TTC549 (cell line): ENCODE data around the gene KCND2.
"Not testable (repeated sequence)": the region's sequence is repeated elsewhere in the genome, so short reads cannot be mapped to it uniquely, and the experiment has no call there.

Experiments
- FAIRE-seq: peaks from 2 replicates; lab custom pipeline; 2012; peaks lifted over from hg19 to GRCh38; lab: Jason Lieb, UNC

KCND2 gene

DNA sequence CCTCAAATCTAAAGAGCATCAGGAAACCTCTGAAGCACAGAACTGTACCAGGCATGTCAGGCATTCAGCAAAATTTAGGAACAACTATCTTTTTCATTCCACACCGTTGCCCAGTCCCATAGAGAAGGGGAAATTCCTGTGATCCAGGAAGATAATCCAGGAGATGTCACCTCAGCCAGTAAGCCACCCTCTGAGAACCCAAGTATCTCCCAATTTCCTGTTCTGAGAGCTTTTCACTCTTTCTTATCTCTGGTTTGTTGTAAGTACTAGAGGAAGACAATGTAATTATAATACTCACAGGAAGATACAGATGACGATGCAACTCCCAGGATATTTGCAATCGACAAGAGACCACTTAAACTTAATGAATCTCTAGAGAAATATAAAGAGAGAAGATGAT is 487.9 kb downstream of the KCND2 start:
- FAIRE-seq, result no peak

DNA sequence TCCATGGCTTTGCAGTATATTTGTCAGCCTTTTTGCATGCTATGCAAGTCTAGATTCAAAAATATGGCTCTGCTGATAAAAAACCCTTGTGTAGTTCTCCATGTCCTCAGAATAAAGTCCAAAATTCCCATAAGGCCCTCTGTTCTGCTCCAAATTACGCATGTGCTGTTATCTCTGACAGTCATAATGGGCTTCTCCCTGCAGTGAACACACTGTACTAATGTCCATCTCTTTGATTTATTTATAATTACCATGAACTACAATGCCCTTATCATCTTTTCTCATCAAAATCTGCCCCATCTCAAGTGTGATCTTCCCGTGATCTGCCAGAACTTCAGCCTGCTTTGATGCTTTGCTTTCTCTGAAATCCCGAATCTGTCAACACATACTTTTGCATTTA is 497.2 kb downstream of the KCND2 start:
- FAIRE-seq, result no peak

DNA sequence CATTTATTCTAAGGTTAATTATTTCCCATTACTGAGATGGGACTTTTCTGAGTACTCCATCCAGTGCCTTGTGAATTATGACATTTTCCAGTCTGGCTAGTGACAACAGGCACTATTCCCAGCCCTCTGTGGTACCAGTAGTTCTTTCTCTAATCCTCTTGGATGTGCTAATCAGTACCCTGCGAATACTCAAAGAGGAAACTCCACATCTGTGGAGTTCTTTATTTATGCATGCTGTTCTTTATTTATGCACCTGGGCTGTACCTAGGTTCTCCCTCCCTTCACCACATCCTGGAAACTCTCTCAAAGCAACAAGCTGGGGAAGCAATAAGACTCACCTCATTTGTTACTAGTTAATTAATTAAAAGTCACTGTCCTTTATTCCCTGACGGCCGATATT is 501.5 kb downstream of the KCND2 start:
- FAIRE-seq, result no peak

DNA sequence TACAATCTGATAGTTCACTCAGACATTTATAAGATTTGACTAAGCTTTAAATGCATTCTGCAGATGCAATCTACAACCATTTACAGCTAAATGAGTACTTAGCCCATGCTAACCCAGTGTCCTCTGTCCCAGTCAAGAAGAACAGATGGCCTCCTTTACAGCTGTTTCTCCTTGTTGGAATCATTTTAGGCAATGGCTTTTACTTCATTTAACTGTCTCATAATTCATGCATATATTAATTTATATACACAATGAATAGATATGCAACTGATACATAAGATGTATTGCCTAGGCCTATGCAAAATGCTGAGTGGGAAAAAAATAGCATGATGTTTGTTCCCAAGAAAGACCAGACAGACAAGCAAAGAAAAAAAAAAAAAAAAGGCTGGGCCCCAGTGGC is 502.8 kb downstream of the KCND2 start:
- FAIRE-seq, result no peak

DNA sequence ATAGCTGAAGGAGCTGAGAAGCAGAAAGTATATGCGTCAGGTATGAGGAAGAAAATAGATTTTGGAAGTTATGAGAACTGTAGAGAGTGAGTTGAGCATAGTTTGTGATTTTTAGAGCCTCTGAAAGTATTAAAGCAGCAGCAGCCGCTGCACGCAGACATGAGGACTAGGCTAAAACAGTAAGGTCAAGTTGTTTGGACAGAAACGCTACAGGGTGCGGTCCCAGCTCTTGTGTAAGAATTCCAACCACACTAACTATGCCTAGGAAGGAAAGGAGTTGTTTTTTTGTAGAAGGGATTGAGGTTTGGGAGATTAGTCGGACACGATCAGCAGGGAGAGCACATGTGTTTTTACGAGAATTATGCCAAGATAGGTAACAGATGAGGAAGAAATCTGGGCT is 506.1 kb downstream of the KCND2 start:
- FAIRE-seq, result not testable (repeated sequence)

DNA sequence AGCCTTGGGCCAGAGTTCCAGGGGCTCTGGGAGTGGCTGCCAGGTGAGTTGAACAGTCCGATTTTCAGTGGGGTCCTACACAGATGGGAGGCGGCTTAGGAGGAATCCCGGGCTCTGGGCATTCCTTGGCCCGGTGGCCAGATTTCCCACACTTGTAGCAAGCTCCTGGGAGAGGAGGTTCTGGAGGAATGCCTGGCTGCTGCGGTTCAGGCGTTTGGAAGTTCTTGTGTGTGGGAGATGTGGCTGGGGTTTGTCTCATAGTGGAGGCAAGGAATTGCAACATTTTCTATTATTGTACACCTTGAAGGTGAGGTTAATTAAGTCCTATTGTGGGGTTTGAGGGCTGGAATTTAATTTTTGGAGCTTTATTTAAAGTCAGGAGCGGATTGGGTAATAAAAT is 507.5 kb downstream of the KCND2 start:
- not testable (repeated sequence) for FAIRE-seq

DNA sequence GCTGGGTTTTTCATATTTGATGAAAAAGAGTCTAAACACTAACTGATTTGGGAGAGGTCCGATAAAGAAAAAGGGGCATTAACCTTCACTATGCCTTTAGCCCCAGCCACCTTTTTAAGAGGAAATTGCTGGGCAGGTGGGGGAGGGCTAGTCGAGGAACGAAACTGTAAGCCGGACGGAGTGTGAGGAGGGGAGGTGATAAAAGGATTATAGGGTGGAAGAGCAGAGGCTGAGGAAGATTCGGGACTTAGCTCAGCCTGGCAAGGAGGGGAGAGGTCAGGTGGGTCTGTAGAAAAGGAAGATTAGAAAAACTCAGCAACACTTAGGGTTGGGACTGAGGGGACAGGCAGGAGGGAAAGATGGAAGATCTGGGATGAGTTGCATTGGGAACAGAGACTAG is 508.0 kb downstream of the KCND2 start:
- FAIRE-seq, result no peak

DNA sequence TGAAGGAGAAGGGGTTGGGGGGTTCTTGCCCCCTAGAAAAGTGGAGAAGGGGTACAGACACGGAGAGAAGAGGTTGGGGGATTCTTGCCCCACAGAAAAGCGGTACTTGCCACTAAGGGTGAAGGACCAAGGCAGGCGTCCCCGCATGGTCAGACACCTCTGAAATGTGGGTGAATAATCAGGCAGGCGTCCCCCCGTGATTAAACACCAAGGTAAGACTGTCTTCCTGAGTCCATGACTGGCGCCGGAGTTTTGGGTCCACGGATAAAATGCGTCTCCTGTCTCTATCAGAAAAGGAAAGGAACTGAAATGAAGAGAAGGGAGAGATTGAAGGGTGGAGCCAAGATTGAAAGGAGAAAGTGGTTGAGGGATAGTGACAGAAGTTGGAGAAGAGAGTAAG is 508.9 kb downstream of the KCND2 start:
- FAIRE-seq, result not testable (repeated sequence)

DNA sequence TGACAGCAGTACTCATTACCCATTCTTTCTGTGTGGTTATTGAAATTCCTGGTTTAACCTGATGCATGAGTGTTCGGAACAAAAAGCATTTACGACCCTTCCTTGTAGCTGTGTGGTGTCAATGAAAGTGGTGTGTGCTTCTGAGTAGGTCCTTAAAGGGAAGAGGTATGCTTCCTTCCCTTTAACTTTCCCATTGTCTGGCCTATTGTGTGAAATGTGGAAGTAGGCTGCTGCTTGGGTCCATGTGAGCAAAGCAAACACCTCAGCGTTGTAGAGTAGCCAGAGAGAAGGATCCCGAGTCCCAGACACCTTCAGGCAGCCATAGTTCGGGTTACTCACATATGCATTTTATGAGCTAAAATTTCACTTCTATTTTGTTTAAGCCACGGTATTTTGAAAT is 510.3 kb downstream of the KCND2 start:
- FAIRE-seq, result no peak

DNA sequence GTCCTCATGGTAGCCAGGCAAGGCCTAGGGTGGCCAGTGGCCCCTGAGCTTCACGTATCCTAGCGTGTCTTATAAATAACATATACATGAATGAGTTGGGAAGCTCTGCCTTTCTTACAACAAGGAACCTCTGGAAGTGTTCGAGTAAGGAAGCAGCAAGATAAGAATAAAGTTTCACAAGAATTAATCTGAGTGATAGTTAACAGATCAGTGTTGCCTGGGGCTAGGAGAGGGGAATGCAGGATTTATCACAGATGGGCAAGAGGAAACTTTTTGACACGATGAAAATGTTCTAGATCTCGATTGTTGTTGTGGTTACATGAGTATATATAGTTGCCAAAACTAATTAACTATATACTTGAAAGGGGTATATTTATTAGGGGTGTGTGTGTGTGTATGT is 510.7 kb downstream of the KCND2 start:
- no peak for FAIRE-seq

DNA sequence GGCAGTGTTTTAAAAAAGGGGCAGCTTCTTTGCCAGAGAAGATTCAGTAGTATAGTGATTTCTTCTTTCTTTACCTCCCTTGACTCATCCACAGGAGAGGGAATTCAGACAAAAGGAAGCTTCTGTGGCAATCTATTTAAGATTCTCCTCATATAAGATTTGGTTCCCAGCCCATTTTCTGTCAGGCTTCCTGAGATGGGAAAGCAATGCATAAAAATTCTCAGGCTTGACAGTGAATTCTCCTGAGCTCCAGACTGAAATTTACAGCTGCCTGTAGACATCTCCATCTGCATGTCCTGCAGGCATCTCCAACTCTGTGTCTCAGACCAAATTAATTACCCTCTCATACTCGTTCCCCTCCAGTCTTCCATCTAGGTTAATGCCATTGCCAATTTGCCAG is 512.1 kb downstream of the KCND2 start:
- no peak for FAIRE-seq

DNA sequence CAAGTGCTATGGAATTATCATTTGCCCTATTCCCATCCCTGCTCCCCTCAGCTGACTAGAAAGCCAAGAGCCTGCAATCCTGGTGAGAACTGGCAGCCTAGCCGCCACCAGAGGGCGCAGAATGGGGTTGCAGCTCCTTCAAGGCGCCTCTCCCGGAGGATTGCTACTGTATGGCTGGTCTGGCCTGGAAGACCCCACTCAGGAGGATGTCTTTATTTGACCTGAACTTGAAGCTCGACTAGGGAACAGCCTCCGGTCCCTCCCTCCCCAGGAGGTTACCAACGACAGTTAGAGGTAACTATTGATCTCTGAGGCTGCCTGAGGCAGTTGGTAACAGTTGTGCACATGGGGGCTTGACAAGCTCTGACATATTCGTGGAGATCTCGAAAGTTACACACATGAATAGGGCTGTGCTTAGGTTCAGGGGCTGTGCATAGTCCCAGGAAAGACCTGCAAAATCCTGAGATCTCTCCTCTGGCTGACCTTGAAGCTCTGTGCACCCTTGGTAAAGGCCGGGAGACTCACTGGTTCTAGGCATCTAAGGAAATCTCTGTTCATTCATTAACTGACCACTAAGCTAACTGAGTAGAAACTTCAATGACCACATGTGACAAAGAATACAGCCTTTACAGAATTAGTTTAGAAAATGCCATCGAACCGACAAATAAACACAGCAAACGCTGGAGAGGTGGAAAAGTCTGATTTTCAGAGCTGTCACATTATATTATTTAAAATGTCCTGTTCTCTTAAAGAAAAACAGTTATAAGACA is 519.3 kb downstream of the KCND2 start:
- no peak for FAIRE-seq

DNA sequence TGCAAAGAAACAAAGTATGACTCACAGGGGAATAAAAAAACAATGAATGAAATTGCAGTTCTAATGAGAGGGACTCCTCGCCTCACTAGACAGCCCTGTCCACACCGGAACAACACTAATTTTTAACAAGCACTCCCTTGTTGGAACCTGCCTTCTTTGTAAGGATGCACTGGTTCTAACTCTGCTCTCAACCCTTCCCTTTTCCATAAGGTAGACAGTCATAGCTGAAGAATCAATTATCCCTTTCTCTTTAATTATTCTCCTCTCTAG is 519.8 kb downstream of the KCND2 start:
- no peak for FAIRE-seq

DNA sequence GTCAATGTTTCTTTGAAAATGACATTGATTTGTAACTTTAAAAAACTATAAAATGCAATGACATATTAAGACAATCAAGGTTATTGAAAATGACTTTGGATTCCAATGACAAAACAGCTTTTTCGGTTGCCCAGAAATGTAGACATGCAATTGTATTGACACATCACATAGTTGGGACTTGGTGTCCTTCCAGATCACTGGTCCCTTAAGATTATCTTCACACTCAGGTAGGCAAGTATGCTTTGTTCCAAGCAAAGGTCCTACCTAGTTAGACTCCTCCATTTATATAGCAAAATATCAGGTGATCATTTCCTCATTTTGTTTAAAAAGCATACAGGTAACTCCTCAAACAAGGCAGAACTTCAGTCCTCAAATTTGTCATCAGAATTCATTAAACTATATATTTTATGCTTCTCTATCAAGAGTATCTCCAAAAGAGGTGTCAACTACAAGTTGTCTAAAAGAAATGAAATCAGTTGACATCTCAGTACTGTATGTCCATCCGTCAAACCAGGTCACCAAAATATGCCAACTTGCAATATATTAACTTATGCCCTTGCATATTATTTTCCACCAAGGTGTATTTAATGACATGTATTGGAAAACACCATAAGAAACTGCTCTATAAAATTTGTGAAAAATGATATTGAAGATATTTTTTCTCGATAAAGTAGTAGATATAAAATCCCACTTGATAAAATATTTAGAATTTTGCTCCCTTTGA is 520.4 kb downstream of the KCND2 start:
- FAIRE-seq, result no peak

DNA sequence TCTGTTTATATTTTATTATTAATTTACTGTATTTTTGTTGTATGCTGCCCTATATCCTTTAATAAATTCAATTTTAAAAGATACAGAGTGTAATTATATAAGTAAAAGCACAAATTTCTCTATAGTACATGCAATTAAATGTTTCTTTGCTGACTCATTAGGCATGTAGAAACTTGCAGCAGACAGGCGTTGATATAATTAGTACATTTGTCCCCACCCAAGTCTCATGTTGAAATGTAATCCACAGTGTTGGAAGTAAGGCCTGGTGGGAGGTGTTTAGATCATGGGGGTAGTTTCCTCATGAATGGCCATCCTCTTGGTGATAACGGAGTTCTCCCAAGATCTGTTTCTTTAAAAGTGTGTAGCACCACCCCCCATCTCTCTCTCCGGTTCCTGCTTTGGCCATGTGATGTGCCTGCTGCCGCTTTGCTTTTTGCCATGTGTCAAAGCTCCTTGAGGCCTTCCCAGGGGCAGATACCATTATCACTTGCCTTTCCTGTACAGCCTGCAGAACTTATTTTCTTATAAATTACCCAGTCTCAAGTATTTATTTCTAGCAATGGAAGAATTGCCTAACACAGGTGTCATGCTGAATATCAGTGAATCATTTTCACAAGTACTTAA is 521.2 kb downstream of the KCND2 start:
- FAIRE-seq, result no peak

DNA sequence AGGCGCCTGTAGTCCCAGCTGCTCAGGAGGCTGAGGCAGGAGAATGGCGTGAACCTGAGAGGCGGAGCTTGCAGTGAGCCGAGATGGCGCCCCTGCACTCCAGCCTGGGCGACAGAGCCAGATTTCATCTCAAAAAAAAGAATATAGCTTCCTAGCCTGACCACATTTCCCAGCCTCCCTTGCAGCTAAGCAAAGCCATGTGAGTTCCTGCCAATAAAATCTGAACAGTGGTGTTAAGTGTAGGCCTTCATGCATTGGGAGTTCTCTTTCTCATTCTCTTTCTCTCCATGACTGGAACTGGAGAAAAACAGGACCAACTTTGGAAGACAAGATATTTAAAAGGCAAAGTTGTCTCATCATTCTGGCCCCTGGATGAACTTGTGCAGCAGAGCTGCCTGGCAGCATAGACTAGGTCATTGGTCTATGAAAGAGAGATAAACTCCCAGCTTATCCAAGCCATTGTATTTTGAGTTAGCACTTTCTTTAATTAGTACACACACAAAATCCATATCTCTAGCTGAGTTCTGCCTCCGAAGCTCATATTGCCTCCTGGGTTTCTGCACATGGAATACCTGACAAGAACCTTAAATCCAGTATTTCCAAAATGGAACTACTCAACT is 524.2 kb downstream of the KCND2 start:
- FAIRE-seq, result no peak

DNA sequence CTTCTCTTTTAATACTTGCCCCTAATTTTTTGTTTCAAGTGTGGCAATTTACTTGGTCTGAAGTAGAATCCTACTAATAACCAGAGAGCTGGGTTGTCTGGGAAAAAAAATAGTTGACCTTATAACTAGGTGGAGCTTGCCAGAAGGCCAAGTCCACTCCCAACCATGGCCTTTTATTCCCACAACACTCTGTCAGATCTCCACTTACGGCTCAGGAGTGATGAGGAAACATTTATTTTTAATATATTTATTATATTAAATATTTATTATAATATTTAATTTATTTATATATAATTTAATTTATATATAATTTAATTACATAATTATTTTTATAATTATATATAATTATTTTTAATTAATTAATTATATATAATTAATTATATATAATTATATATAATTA is 526.2 kb downstream of the KCND2 start:
- FAIRE-seq, result no peak
